Measurements from ENCODE around the gene SH3BP4.

SH3BP4 gene

DNA sequence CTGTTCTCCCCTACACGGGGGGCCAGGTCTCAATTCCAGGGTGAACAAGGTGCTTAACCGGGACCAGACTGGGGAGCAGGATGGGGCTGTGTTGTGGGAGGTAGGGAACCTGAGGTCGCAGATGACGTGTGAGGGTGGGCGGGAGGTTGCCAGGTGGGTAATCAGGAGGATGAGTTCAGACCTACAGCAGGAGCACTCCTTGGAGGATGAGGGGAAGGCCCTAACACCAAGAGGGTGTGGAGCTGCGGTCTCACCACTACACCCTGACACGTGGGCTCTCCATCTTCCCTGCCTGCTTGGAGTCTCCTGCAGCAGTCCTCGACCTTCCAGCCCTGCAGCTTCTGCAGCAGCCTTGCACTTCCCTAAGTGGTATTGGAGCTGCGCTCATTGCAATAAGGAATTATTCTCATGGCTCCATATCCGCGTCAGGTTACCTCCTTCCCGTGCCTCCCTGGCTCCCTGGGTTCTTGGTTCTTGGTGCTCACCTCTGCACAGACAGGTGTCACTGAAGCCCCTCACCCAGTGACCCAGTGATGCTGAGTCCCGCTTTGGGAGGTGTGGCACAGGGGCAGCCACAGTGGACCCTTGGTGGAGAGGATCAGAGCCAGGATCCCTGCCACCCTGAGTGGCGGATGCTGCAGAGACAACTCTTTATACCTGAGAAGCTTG, 15.5 kb downstream of the SH3BP4 start:
- no peak for DNase-seq (ENCODE audit: low spot score)

DNA sequence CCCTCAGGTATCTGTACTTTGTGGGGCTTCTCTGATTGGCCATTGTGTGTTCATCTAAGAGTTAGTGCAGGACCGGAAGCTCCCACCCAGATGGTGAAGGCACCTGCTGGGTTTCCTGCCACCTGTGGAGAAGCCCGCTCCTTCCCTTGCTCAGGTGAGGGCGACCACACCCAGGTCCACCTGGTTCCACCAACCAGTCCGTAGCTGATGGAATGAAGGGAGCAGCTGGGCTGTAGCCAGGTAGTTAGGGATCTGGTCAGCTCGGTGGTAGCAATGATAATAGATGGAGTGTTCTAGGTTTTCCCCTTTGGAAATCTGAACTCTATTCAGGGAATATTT, 16.0 kb downstream of the SH3BP4 start:
- no peak for DNase-seq (ENCODE audit: low spot score)

DNA sequence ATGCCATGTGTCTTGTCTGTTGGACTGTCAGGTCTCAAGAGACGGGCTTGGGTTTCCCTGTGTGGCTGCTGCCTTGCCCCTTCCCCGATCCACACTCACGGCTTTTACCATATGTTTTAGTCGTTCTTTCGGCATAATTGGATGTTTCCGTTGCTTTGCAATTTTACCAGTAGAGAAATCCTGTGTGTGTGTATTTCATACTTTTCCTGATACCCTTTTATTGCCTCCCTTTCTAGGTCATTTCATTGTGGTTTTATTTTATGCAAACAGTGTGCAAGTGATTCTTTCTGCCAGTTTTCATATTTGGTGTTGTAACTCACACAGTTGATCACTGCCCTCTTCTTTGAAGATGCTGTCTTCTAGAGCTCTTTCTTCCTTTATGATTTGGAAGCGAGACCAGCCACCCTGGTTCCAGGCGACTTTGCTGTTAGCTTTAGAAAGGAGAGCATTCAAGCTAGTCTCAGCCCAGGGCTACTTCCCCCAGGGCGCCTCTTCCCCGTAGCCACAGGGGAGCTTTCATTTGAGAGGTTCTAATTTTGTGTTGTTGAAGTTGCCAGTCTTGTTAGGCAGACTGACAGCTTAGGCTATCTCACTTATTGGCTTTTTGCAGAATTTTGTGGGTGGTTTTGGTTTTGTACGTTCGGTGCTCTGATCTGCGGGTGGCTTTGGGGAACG, 17.0 kb downstream of the SH3BP4 start:
- DNase-seq (ENCODE audit: low spot score) = no peak

DNA sequence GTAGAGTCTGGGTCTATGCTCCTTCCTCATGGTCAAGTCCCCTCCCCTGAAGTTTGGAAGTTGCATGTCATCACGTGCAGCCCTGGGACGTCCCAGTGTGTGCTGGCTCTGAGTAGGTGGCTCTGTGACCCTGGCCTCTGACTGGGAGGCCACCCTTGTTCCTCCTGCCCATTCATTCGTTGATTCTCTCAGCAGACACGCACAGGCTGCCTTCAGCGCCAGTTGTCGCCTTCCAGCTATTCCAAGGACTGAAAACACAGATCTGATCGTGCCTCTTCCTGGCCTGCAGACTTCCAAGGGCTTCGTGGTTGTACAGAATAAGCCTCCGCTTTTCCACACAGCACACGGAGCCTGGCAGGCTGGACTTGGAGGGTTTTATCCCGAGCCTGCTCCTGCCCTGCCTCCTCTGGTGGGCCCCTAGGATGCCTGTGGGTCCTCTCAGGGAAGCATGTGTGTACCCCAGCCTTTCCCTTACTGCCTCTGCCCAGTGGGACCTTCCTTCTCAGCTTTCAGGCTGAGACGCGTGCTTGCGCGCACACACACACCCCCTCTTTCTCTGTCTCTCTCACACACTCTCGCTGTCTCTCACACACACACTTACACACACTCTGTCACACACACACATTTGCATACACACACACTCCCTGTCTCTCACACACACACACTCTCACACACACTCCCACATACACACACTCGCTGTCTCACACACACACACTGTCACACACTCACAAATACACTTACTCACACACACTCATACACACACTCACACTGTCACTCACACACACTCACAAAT, 17.7 kb downstream of the SH3BP4 start:
- DNase-seq (ENCODE audit: low spot score) = no peak

DNA sequence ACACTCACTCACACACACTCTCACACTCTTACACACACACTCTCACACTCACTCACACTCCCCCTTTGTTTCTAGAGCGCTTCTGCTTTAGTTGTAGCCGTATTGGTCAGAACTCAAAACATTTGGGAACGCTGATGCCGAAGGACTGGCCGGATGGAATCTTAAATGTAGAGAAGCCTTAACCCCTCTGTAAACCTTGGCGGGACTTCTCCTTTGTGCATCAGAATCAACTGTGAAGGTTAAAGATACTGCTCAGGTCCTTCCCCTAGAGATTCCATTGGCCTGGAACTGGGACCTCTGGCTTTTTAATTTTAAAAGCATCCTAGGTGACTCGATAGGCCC, 18.3 kb downstream of the SH3BP4 start:
- no peak for DNase-seq (ENCODE audit: low spot score)

DNA sequence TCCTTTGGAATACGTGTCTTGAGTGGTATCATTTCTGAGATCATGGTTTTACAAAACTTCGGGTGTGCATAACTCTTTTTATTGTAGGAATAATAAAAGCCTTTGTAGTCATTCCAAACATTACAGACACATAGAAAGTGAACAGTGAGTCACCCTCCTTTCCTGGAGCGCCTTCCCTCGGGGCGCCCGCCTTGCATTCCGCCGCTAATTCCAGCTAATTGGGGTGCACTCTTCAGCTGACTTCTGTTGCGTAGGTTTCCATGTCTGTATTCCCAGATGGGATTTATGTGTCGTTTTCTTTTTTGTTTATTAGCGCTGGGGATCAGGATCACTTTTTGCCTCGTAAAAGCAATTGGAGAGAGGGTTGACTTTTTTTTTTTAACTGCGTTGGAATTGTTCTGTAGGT, 18.7 kb downstream of the SH3BP4 start:
- DNase-seq (ENCODE audit: low spot score) = peak; percentile 43

DNA sequence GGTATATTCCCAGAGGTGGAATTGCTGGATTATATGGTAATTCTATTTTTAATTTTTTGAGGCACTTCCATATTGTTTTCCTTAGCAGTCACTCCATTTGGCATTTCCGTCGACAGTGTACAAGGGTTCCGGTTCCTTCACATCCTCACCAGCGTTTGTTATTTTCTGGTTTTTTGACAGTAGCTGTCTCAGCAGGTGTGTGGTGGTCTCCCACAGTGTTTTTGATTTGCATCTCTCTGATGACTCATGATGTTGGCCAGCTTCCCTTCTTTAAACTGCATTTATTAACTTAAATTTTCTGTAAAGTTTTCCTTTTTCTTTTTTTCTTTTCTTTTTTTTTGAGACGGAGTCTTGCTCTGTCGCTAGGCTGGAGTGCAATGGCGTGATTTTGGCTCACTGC, 19.7 kb downstream of the SH3BP4 start:
- no peak for DNase-seq (ENCODE audit: low spot score)

DNA sequence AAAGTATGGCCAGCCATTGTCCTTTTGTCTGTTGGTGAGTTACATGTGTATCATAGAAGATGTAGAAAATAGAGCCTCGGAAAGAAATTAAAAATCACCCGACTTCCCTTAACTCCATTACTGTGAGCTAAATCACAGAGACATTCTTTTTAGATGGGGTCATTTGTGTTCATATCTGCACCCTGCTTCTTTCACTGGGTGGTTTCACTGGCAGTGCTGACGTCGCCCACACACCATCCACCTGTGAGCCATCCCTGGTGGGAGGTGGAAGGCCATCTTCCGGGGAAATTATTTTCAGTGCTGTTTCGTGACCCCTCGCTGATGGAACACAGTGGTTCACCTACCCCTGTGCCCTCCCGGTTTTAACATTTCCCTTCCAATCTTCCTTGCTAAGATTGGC, 21.2 kb downstream of the SH3BP4 start:
- peak; percentile 90 for DNase-seq (ENCODE audit: low spot score)

DNA sequence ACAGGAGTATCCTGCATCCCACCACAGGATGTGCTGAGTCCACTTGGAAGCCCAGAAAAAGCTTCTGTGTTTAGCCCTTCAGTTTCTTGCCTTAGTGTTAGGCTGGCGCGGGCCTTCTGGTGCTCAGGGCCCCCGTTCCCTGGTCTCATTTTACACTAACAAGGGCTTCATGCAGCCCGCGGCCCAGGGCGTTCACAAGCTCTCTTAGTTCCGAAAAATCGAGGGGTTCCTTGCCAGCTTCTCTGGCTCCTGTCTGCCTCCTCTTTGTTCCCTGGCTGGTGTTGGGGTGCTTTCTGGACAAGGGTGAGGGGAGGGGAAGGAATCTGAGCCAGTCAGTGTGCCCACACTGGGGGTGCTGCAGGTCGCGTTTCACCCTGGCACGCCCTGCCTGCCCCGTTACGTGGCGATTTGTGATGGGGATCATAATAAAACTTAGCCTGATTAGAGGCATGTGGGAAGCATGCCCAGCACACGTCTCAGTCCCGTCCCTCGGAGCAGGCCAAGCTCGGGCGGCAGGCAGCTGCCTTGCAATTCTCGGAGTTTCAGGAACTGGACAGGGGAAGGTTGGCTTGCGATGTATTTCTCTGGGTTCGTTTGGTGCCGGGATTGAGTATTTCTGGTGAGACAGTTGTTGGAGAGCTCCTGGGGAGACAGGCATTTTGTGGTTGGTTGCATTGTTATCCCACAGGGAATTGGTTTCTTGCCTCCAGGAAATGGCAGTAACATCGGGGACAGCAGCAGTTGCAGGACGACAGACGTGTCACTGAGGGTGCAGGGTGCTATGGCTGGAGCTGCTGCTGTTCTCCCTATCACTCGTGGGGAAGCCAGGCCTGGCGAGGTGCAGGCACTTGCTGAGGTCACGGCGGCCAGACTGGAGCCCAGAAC, 22.9 kb downstream of the SH3BP4 start:
- DNase-seq (ENCODE audit: low spot score) = peak; percentile 58

DNA sequence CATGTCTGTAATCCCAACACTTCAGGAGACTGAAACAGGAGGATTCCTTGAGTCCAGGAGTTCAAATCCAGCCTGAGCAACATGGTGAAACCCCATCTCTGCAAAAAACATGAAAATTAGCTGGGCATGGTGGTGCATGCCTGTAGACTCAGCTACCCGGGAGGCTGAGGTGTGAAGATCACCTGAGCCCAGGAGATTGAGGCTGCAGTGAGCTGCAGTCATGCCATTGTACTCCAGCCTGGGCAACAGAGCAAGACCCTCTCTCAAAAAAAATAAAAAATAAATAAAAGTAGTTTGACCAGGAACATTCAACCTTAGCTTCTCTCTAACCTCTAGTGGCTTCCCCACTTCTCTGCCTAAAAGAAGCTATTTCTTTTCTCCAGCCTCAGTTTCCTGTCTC, 23.8 kb downstream of the SH3BP4 start:
- no peak for DNase-seq (ENCODE audit: low spot score)

DNA sequence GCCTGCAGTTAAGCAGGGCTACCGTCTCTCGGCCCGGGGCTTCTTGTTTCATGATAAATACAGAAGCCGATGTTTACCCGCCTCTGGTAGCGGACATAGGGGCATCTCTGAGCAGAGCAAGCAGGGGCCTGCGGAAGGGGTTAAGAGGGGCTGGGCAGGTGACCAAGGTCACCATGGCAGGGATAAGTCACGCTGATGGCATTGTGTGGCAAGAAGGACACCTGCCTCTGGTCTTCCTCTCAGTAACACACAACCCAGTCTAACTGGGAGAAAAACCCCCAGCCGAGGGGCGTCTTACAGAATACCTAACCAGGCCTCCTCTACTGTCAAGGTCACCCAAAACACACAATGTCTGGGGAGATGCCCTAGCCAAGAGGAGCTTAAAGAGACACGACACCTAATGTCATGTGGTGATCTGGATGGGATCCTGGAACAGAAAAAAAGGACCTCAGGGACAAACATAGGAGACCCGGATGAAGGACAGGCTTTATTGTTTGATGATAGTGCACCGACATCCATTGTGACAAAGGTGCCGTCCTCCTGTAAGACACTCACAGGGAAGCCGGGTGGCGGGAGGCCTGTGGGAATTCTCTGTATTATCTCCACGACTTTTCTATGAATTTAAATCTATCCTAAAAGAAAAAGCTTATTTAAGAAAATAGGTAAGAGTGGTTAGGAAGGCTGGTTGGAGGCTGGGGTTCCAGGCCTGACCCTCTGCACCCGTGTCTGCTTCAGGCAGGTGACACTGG, 24.8 kb downstream of the SH3BP4 start:
- no peak for DNase-seq (ENCODE audit: low spot score)

DNA sequence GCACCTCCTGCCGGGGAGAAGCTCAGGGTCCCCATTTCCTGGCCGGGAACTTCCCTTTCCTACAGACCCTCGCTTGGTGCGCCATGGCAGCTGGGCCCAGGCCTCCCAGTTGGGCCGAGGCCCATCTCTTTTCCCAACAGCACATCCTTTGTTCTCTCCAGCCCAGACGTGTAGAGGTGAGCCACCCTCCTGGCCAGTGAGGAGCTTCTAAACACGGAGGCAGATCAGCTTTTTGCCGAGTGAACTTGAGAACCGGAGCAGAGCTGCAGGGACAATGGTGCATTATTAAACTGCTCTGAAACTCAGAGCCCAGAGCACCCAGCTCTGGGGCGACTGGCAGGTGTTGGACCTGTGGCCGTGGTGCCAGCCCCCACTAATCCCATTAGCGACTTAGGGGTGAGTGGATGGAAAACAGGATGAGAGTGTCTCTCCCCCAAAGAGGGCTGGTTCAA, 25.4 kb downstream of the SH3BP4 start:
- no peak for DNase-seq (ENCODE audit: low spot score)

DNA sequence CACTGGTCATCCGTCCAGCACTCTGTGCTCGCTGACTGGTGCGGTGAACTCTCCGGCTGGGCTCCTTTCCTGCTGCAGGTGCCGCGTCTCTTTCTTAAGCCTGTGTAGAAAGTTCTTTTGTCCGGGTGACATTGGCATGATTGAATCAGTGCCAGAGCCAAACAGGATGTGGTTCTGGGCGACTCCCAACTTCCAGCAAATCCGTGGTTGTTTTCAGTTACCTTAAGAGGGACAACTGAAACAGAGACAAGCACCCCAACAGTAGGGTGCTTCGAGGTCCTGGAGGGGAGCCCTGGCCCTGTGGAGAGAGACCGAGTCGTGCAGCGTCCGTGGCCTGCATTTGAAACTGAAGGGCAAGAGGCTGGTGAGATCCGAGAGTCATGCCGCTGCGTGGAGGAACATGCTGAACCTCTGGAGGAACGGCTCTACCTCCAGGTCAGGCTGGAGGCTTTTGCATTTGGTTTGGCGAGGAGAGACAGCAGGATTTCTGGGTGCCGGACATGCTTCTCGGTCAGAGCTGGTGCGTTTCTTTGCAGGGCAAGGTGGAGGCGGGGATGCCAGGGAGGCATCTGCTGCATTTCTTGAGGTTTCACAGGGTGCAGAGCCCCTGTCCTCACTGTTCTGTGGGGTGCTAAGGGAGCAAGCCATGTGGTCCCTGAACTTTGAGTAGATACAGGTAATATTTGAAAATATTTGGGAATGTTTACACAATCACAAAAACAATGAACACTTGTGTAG, 26.8 kb downstream of the SH3BP4 start:
- peak; percentile 88 for DNase-seq (ENCODE audit: low spot score)

DNA sequence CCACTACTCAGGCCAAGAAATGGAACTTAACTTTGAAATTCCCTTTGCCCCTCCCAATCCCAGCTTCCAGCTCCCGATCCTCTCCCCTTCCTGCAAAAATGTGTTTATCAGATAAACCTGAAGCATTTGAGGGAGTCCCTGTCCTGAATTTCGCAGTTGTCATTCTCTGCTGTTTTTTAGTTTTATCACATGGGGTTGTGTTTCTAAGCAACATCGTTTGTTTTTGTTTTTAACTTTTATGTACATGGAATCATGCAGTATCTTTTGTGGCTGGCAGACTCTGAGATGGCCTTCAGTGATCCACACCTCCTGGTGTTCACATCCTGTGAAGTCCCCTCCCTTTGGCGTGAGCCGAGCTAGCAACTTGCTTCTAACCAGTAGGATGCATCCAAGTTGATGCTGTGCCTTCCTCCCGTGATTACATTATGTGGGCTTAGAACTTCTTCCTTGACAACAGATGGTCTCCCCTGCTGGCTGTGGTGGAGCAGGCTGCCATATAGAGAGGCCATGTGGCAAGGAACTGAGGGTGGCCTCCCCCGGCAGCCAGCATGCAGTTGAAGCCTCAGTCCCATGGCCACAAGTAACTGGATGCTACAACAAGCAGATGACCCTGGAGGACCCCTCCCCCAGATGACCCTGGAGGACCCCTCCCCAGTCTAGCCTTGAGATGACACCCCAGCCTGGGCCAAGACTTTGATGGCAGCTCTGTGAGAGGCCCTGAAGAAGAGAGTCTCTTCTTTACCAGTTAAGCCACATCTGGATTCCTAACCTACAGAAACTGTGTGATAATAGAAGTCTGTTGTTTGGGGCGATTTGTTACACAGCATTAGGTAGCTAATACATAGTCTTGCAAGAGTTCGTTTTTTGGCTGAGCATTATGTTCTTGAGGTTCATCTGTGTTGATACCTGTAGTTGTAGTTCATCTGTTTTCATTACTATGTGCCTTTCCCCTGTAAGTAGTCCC, 27.7 kb downstream of the SH3BP4 start:
- peak; percentile 62 for DNase-seq (ENCODE audit: low spot score)

DNA sequence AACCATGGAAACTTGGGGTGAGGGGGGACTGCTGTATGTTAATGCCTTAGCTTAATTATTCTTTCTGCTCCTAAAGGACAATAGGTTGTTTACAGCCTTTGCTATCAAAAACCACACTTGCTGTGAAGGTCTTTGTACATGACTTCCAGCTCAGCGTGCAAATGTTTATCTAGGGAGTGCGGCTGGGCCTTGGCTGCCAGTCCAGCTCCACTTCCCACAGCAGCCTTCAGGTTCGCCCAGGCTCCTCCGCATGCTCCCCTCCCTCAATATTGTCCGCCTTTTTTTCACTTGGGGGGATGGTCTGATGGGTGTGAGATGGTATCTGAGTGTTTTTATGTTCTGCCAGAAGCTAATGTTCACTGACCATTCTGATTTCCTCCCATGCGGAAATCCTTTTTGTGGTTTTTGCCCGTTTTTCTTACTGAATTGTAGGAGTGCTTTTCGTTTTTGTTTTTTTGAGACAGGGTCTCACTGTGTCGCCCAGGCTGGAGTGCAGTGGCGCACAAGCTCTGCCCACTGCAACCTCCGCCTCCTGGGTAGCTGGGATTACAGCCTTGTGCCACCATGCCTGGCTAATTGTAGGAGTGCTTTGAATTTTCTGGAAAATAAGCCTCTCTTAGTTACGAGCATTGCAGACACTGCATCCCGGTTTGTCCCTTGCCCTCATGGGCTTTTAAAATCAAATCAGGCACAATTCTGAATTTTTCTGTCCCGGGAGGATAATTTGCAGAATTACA, 28.8 kb downstream of the SH3BP4 start:
- peak; percentile 48 for DNase-seq (ENCODE audit: low spot score)

DNA sequence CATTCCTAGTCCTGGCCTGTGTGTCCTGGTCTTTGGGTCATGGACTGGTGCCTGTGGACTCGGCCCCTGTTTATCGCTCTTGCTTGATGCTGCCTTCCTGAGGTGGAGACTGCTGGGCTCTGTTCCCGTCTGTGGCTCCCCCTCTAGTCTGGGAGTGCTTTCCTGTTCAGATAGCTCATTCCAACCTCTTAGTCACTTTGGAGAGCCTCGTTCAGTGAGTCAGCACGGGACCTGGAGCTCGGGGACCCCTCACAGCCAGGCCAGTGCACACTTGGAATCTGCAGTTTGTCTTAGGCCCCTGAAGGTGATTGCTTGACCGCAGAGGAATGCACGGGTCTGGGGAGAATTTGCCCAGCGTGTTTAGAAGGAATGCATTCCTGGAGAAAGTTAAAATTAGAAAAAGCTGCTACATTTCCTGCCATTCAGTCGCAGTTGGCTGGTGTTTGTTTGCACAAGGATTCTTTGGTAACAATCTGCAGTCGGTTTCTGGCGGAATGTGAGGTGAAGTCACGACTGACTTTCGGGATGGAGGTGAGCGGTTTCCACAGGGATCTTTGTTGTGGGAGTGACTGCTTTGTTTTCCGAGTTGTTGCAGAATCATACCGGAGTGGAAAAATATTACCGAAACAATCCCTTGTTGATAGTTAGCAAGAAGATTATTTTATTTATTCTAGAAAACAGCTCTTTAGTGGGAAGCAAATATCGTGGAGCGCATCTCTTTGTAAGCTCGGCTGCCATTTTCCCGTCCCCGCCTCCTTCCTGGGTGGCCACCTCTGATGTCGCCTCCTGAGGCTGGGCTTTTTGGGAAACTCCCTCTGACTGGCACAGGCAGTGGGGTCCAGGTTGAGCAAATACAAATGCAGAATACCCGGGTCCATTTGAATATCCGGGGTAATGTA, 29.6 kb downstream of the SH3BP4 start:
- peak; percentile 100 for DNase-seq (ENCODE audit: low spot score)

DNA sequence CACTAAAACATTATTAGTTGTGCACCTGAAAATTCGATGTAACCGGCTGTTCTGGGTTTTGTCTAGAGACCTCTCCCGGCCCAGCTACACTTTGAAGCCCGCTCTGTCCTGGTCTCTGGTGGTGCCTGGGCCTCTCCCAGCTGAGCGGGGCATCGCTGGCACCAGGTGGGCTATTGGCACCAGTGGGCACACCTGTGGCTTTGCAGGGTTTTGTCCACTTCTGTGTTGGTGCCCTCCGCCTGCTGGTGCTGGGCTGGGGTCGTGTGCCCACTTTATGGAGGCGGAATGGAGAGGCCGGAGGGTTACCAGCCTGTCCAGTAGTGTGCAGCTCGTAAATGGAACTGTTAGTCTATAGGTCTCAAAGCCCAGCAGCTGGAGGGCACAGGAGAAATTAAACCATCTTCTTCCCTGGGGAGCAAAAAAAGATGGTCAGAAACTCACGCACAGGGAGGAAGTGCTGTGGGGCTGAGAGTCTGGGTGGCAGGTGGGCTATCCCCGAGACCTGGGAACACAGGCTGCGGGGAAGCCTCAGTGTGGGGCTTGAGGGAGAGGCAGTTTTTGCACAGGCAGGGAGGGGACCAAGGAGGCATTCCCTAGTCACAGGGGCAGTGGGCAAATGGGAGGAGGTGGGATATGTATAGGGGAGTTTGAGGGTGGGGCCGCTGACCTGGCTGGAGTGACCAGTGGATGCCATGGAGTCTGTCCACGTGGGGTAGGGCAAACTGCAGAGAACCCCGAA, 30.4 kb downstream of the SH3BP4 start:
- no peak for DNase-seq (ENCODE audit: low spot score)

All from kidney tubule cell (primary cell).